Muscle layer of colon (tissue), 2 donors: ENCODE data around the gene PRDX5.

Experiments used
- H3K27ac ChIP-seq: one replicate; pipeline ENCODE4 v1.7.0; 2013; ENCODE audit warnings: low read depth, mild to moderate bottlenecking, low read length, moderate library complexity
- H3K27me3 ChIP-seq, 2 donors: one replicate each; pipeline ENCODE4 v1.7.0; 2013; ENCODE audit warnings: low read length in 2 of 2, mild to moderate bottlenecking in 2 of 2; ENCODE audit not compliant: insufficient read depth in 2 of 2, control insufficient read depth in 1 of 2
- H3K36me3 ChIP-seq: one replicate; pipeline ENCODE4 v1.7.0; 2013; ENCODE audit warnings: mild to moderate bottlenecking, low read length; ENCODE audit not compliant: insufficient read depth
- H3K4me1 ChIP-seq: one replicate; pipeline ENCODE4 v1.7.0; 2013; ENCODE audit warnings: mild to moderate bottlenecking, low read length; ENCODE audit not compliant: insufficient read depth
- H3K4me3 ChIP-seq, 2 donors: one replicate each; pipeline ENCODE4 v1.7.0; 2013; ENCODE audit warnings: low read length in 2 of 2, low read depth in 1 of 2, mild to moderate bottlenecking in 1 of 2, moderate library complexity in 1 of 2
- H3K9ac ChIP-seq: one replicate; pipeline ENCODE4 v1.7.0; 2013; ENCODE audit warnings: low read length
- H3K9me3 ChIP-seq: one replicate; pipeline ENCODE4 v1.7.0; 2013; ENCODE audit warnings: mild to moderate bottlenecking, low read length
- donor health status: abdominal sarcoma.
- donor health status: Adenocarcinoma of cecum.

The PRDX5 gene

DNA sequence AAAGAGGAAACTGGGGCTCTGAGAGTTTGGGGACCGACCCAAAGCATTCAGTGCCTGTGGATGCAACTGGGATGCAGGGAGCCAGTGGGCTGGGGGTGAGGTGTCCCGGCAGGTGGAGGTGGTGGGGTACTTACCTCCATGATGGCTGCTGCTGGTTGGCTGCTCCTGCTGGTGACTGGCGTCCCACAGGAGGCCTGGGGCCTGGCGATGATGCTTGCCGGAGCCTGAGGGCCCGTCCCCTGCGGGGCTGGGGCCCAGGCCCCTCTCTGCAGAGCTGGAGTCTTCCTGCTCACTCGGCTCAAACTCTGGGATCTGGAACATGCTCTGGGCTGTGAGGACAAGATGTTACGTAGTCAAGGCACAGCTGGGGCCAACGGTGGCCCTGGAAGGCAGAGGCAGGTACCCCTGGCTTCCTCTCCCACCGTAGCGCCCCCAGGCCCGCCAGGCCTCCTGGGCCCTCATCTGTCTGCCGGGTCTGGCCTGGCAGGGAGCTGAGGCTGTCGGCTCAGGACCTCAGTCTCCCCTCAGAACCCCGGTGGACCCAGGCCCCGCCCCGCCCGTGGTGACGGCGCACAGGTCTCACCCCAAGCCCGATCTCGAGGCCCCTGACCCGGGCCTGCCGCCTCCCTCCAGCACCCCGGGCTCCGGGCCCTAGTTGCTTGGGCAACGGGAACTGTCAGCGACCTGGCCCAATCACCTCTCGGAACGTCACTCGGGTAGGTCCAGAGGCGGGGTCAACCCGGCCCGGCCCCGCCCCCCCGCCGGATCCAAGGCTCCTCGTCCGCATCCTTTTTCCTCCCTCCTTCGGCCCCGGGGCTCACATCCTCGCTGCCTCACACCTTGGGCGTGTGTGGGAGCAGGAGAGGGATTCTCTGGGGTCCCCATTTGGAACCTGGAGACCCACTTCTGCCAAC, 33.6 kb upstream of the PRDX5 start, which contains the start of gene BAD:
BAD (minus strand) TSS at position 618 of the 914 bp plus-strand sequence; CDS start at position 321, 297 bp downstream.
- peak within 1 kb of the TSS; percentile 79 to 94 for H3K4me3 ChIP-seq
- H3K9ac ChIP-seq: peak within 1 kb of the TSS; percentile 93
- H3K9me3 ChIP-seq: no peaks in the 10 kb centered on the region
- no peaks in the 10 kb centered on the region for H3K27me3 ChIP-seq
- H3K36me3 ChIP-seq: peaks cover 10% of the 10 kb centered on the region
- H3K4me1 ChIP-seq: peaks cover 19% of the 10 kb centered on the region
- H3K27ac ChIP-seq: peak within 1 kb of the TSS; percentile 100

DNA sequence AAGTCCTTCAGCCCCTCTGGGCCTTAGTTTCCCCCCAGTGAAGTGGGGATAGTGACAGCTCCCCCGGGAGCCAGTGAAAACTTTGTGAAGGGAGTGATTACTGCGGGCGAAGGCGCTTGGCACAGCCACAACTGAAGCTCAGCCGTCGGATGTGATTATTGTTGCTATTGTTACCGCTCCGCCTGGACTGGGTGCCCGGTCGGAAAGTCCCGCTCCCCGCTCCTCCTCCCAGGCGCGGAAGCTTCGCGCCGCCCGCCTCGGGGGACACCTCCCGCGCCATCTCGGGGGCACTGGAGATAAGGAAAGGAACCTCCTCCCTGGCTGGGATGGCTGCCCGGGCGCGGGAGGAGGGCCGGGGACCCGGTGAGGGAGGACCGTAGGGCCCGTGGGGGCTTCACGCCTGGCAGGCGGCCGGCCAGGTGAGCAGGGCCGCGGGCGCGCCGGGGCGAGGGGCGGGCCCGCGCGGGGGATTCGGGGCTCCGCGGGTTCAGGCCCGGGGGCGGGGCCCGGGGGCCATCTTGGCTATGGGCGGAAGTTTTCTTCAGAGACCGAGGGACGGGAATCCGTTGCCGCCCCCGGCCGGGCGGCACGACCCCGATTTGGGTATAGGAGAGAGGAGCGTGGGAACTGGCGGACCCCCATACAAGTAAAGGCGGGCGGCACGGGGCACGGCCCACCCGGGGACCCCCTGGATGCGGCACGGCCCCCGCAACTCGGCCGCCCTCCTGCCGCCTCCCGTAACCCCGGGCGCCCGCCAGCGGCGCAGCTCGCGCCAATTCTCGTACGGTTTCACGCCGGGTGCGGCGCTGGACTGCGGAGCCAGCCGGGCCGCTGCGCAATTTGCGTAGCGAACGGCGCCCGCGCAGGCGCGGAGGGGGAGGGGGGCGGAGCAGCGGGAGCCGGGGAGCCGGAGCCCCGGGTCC, 32.7 kb upstream of the PRDX5 start, which contains the start of gene GPR137:
GPR137 (plus strand) TSS at position 887 of the 923 bp plus-strand sequence. CDS start 677 bp downstream, outside the sequence.
- Histone ChIP-seq H3K4me3 (peak within 1 kb of the TSS; percentile 79 to 94), H3K9me3 (no peaks in the 10 kb centered on the region), H3K36me3 (peaks cover 10% of the 10 kb centered on the region), H3K4me1 (peaks cover 19% of the 10 kb centered on the region), H3K27me3 (peaks cover 2 to 7% of the 10 kb centered on the region in 2 donors), H3K27ac (peak within 1 kb of the TSS; percentile 100), H3K9ac (peak within 1 kb of the TSS; percentile 93)

DNA sequence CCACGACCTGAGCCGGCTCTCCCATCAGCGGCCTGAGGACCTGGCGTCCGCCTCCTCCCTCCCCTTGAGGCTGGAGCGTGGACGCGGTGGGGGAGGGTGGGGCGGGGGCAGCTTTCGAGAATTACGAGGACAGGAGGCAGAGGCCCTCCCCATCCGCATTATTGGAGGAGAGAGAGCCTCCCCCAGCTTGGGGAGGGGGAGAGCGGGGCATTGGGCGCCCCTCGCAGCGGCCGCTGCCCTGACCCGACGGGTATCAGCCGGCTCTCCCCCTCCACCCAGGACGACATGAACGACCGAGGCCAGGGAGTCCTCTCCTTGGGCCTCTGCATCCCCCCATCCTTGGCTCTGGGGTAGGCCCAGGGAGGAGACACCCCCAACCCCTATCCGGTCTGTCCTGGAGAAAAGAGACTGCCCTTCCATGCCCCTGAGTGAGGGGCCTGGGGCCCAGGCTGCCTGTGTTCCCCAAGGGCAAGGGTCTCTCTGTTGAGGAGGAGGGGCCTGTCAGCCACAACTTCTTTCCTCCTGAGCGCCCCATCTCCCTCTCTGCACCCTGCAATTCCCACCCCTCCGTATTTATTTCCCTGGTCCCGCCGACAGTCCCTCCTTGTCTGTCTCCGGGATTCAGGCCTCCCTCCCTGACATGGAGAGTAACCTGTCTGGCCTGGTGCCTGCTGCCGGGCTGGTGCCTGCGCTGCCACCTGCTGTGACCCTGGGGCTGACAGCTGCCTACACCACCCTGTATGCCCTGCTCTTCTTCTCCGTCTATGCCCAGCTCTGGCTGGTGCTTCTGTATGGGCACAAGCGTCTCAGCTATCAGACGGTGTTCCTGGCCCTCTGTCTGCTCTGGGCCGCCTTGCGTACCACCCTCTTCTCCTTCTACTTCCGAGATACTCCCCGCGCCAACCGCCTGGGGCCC, 31.8 kb upstream of the PRDX5 start:
- peak overlapping the region; percentile 100 for H3K27ac ChIP-seq
- H3K4me1 ChIP-seq: peaks cover 19% of the 10 kb centered on the region
- H3K27me3 ChIP-seq: peaks cover 12 to 16% of the 10 kb centered on the region in 2 donors
- H3K36me3 ChIP-seq: peaks cover 10% of the 10 kb centered on the region
- no peak overlapping the region for H3K9ac ChIP-seq
- peak overlapping the region; percentile 79 to 94 for H3K4me3 ChIP-seq
- H3K9me3 ChIP-seq: no peaks in the 10 kb centered on the region

DNA sequence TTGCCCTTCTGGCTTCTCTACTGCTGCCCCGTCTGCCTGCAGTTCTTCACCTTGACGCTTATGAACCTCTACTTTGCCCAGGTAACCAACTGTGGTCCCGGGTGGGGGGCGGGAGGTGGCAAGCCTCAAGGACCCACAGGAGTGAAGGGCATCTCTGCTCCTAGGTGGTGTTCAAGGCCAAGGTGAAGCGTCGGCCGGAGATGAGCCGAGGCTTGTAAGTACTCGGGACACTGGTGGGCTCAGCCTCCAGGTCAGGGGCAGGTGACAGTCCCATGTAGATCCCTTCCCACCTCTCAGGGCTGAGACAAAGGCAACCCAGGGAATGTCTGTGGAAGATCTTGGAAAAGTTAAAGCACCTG, 31.1 kb upstream of the PRDX5 start:
- peaks cover 5% of the 10 kb centered on the region for H3K36me3 ChIP-seq
- peaks cover 14 to 21% of the 10 kb centered on the region in 2 donors for H3K27me3 ChIP-seq
- H3K4me3 ChIP-seq: no peak overlapping the region
- H3K9me3 ChIP-seq: no peaks in the 10 kb centered on the region
- no peak overlapping the region for H3K9ac ChIP-seq
- no peak overlapping the region for H3K27ac ChIP-seq
- H3K4me1 ChIP-seq: peaks cover 19% of the 10 kb centered on the region

DNA sequence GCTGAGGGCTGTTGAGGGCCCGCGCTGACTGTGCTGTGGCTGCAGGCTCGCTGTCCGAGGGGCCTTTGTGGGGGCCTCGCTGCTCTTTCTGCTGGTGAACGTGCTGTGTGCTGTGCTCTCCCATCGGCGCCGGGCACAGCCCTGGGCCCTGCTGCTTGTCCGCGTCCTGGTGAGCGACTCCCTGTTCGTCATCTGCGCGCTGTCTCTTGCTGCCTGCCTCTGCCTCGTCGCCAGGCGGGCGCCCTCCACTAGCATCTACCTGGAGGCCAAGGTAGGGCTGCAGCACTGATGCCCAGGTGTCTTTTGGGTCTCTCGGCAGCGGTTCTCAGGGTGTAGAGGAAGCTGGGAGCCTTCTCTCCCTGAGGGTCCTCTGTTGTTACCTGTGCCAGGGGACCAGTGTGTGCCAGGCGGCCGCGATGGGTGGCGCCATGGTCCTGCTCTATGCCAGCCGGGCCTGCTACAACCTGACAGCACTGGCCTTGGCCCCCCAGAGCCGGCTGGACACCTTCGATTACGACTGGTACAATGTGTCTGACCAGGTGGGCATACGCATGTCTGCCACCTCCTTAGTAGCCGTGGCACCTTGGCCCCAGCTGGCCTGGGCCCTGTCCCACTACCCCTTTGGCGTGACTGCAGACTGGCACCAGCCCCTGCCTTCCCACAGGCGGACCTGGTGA, 30.1 kb upstream of the PRDX5 start:
- Histone ChIP-seq H3K9ac (no peak overlapping the region), H3K36me3 (no peaks in the 10 kb centered on the region), H3K9me3 (no peaks in the 10 kb centered on the region), H3K27me3 (peaks cover 18 to 32% of the 10 kb centered on the region in 2 donors), H3K4me1 (peaks cover 19% of the 10 kb centered on the region), H3K4me3 (no peak overlapping the region), H3K27ac (no peak overlapping the region)

DNA sequence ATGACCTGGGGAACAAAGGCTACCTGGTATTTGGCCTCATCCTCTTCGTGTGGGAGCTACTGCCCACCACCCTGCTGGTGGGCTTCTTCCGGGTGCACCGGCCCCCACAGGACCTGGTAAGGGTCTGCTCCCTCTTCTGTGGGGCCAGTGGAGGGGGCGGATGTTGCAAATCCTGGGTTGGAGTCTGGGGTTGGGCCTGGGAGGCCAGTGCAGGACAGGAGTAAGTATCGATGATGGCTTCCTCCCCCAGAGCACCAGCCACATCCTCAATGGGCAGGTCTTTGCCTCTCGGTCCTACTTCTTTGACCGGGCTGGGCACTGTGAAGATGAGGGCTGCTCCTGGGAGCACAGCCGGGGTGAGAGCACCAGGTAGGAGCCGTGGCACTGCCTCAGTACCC, 29.6 kb upstream of the PRDX5 start:
- Histone ChIP-seq H3K4me3 (no peak overlapping the region), H3K9ac (no peak overlapping the region), H3K27ac (no peak overlapping the region), H3K9me3 (no peaks in the 10 kb centered on the region), H3K27me3 (peaks cover 24 to 36% of the 10 kb centered on the region in 2 donors), H3K4me1 (peaks cover 14% of the 10 kb centered on the region), H3K36me3 (no peaks in the 10 kb centered on the region)

DNA sequence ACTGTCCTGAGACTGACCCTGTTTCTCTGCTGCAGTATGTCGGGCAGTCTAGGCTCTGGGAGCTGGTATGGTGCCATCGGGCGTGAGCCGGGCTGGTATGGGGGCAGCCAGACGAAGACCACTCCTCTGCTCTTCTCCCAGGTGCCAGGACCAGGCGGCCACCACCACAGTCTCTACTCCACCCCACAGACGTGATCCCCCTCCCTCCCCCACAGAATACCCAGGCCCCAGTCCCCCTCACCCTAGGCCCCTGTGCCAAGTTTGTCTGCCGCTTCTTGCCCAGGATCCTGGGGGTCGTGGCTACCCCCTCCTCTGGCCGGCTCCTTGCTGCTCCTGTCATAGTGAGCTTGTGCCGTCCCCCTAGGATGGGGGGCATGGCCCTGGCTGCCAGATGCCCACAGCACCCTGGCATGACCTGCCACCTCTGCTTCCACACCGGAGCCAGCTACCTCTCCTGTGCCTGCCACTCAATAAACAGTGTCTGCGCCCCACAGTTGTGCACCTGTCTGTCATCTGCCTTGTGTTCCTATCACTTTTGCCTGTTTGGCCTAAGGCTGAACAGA, 28.8 kb upstream of the PRDX5 start:
- no peak overlapping the region for H3K4me3 ChIP-seq
- H3K27me3 ChIP-seq: peaks cover 24 to 43% of the 10 kb centered on the region in 2 donors
- H3K27ac ChIP-seq: no peak overlapping the region
- no peaks in the 10 kb centered on the region for H3K9me3 ChIP-seq
- H3K36me3 ChIP-seq: no peaks in the 10 kb centered on the region
- no peak overlapping the region for H3K9ac ChIP-seq
- peaks cover 7% of the 10 kb centered on the region for H3K4me1 ChIP-seq

DNA sequence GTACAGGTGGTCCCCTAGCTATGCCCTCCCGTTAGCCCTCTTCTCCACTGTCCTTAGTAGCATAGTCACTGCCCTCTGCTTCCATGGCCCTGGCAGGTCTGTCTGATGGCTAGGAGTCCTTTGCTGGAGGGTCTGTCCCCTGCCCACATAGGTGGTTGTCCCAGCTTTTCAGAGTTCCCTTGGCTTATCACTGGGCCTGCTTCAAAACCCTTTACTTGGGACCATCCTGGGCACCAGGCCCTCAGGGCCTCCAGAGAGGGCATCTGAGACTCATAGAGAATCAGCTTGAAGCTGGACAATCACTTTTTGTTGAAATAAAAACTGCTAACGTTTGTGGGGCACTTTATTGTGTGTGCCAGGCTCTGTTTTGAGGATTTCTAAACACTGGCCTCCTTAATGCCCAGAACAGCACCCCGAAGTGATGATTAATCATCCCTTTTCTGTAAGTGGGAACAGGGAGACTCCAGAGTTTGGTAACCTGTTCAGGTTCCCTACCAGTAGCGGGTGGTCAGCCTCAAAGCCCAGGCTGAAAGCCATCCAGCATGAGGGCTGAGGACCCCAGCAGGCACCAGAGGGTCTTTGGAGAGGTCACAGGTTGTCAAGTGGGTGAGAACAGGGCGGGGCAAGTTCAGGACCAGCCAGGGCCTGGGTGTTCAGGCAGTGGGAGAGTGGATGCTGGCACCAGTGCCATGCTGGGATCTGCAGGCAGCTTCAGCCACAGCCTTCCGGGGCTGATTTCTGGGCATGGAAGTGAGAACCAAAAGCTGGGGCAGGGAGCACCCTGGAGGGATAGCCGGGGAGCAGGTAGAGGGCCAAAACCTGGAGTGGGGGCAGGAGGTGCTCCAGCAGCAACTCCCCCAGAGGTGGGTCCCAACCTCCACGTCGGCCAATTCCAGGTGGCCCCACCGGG, 27.3 kb upstream of the PRDX5 start:
- Histone ChIP-seq H3K36me3 (no peaks in the 10 kb centered on the region), H3K4me1 (peaks cover 6% of the 10 kb centered on the region), H3K9me3 (no peaks in the 10 kb centered on the region), H3K27ac (no peak overlapping the region), H3K9ac (no peak overlapping the region), H3K4me3 (no peak overlapping the region), H3K27me3 (peaks cover 32 to 56% of the 10 kb centered on the region in 2 donors)

DNA sequence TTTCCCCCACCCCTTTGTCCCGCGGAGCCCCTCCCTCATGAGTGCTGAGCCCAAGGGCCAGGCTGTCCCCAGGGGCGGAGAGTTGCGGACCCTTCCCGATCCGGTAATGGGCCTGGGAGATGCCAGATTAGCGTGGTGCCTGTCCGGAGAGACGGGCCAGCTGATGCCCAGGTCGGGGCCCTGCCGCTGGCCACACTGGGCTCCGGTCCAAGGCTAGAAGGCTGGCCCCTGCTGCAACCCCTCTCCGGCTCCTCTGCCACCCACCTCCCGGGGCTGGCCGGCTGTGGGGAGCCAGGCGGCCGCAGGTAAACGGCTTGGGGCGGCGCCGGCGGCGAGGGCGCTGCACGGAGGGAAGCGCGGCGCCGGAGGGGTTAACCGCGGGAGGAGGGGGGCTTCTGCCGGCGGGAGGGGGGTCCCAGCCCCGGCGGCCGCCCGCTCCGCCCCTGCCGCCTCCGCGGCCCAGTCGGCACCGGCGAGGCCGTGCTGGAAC, 26.6 kb upstream of the PRDX5 start, which contains the start of gene KCNK4:
KCNK4 (plus strand) TSS at position 41 of the 490 bp plus-strand sequence. CDS start 1,717 bp downstream, outside the sequence.
- H3K9me3 ChIP-seq: no peaks in the 10 kb centered on the region
- H3K9ac ChIP-seq: no peak within 1 kb of the TSS
- no peaks in the 10 kb centered on the region for H3K36me3 ChIP-seq
- H3K27me3 ChIP-seq: peaks cover 39 to 63% of the 10 kb centered on the region in 2 donors
- no peak within 1 kb of the TSS for H3K27ac ChIP-seq
- peak within 1 kb of the TSS in 1 of 2 donors; percentile 42 for H3K4me3 ChIP-seq
- peaks cover 1% of the 10 kb centered on the region for H3K4me1 ChIP-seq
